HG02943 (cell line): Measurements from ENCODE around the gene MADD.
"Not testable (repeated sequence)": the region's sequence is repeated elsewhere in the genome, so short reads cannot be mapped to it uniquely, and the experiment has no call there.

Source experiments
- ATAC-seq: cut with Tn5 transposase; IDR thresholded peaks from one replicate; pipeline ENCODE4 v1.9.1; 2021; ENCODE audit warnings: mild to moderate bottlenecking, low read depth, moderate library complexity; ENCODE audit not compliant: unreplicated experiment

MADD gene

GRCh38 chr11:47272706-47273105 lies 2.8 kb downstream of the MADD start:
- ATAC-seq = no peak

DNA sequence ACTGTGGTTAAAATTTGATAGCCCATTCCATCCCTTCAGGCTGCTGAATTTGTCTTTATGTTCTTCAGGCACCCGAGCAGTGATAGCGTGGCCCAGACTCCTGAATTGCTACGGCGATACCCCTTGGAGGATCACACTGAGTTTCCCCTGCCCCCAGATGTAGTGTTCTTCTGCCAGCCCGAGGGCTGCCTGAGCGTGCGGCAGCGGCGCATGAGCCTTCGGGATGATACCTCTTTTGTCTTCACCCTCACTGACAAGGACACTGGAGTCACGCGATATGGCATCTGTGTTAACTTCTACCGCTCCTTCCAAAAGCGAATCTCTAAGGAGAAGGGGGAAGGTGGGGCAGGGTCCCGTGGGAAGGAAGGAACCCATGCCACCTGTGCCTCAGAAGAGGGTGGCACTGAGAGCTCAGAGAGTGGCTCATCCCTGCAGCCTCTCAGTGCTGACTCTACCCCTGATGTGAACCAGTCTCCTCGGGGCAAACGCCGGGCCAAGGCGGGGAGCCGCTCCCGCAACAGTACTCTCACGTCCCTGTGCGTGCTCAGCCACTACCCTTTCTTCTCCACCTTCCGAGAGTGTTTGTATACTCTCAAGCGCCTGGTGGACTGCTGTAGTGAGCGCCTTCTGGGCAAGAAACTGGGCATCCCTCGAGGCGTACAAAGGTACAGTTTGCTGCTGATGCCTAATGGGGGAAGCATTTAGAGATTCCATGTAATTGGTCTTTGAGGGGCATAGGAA lies 4.7 kb downstream of the MADD start:
- no peak for ATAC-seq

DNA sequence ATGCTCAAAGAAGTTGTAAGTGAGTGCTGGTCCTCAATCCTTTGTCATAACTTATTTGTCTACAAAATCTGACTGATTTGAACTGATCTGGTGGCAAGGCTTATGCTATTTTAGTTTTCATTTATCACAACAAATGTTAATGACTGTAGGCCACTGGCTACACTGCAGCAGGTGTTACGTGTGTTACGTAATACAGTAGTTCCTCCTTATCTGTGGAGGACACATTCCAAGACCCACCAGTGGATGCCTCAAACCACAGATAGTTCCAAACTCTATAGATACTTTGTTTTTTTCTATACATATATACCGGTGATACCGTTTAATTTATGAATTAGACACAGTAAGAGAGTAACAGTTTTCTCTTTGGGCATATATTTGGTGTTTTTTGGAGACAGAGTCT lies 7.0 kb downstream of the MADD start:
- ATAC-seq = no peak

GRCh38 chr11:47278058-47278457 lies 8.1 kb downstream of the MADD start:
- ATAC-seq = no peak

- no peak for ATAC-seq
These were observed 8.8 kb downstream of the MADD start for GRCh38 chr11:47278769-47279168.

GRCh38 chr11:47280099-47280498 lies 10.2 kb downstream of the MADD start:
- ATAC-seq = no peak

GRCh38 chr11:47280860-47281259 lies 10.9 kb downstream of the MADD start:
- no peak for ATAC-seq

GRCh38 chr11:47282462-47282861 lies 12.5 kb downstream of the MADD start:
- no peak for ATAC-seq

DNA sequence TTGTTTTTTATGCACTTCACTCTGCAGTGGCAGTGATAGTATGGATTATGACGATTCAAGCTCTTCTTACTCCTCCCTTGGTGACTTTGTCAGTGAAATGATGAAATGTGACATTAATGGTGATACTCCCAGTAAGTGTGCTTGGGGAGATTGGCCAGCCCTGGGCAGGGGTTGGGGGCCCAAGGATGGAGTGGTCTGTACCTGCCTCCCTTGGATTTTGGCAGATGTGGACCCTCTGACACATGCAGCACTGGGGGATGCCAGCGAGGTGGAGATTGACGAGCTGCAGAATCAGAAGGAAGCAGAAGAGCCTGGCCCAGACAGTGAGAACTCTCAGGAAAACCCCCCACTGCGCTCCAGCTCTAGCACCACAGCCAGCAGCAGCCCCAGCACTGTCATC lies 14.2 kb downstream of the MADD start:
- ATAC-seq = no peak

DNA sequence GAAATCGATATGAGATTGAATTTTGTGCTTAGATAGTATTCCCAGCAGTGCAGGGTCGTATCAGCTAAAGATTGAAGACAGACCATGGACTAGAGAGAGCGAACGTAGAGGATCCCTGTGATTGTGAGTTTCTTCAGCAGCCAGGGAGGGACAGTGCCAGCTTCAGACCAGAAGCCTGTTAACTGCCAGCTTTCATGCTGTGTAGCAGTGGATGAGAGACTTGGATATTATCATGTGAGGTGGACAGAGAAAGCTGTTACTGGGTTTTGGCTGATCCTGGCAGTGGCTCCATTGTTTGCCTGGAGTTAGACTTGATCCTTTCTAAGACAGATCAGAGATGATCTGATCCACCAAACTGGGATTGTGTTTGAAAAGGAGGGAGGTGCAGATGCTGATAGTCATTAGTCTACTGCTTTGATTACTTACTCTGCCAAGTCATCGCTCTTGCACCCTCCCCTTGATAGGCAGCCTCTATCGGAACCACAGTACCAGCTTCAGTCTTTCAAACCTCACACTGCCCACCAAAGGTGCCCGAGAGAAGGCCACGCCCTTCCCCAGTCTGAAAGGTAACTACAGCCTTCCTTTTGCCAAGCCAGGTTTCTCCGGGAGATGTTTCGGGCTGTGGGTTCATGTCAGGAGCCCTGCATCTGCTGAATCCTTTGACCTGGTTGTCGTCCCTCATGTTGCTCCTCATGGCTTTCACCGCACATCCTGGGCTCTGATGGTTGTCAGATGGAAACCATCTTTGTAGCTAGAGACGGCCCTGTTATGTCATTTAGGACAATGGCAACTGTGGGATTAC lies 16.2 kb downstream of the MADD start:
- no peak for ATAC-seq

DNA sequence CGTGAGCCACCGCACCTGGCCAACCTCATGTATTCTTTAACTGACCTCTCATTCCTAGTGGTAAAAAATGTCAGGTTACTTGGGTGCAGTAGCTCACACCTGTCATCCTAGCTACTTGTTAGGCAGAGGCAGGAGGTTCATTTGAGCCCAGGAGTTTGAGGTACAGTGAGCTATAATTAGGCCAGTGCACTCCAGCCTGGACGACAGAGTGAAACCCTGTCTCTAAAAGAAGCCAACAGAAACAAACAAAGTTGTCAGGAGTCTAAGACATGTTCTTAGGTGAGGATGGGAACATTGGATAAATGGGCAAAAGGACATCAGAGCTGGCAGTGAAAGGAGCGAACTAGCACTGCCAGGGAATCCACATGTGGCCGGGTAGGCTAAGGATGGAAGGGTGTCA lies 18.1 kb downstream of the MADD start:
- no peak for ATAC-seq

GRCh38 chr11:47289856-47290255 lies 19.9 kb downstream of the MADD start:
- ATAC-seq = no peak

DNA sequence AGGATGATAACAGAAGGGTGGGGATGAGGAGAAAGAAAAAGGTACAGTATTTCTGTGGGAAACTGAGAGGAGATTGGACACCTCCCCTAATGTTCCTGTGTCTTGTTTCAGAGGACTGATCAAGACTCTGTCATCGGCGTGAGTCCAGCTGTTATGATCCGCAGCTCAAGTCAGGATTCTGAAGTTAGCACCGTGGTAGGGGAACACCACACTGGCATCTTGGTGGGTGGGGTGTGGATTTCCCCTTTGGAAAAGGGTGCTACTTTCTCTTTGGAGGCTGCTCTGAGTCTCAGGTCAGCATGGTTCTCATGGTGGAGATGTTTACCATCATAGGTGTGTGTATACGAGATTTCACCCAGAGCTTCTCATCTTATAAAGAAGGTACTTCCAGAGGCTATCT lies 25.5 kb downstream of the MADD start:
- ATAC-seq = no peak

- no peak for ATAC-seq
These were observed 26.1 kb downstream of the MADD start for GRCh38 chr11:47296045-47296444.

DNA sequence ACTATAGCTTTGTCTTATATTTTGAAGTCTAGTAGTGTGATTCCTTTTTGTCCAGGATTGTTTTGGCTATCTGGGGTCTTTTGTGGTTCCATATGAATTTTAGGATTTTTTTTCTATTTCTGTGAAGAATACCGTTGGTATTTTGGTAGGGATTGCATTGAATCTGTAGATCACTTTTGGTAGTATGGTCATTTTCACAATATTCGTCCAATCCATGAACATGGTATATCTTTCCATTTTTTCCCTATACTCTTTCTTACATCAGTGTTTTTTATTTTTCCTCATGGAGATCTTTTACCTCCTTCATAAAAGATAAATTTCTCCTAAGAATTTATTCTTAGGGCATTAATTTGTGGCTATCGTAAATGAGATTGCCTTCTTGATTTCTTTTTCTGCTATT lies 29.1 kb downstream of the MADD start:
- no peak for ATAC-seq

- no peak for ATAC-seq
These were observed 32.9 kb downstream of the MADD start for GRCh38 chr11:47302853-47303252.

DNA sequence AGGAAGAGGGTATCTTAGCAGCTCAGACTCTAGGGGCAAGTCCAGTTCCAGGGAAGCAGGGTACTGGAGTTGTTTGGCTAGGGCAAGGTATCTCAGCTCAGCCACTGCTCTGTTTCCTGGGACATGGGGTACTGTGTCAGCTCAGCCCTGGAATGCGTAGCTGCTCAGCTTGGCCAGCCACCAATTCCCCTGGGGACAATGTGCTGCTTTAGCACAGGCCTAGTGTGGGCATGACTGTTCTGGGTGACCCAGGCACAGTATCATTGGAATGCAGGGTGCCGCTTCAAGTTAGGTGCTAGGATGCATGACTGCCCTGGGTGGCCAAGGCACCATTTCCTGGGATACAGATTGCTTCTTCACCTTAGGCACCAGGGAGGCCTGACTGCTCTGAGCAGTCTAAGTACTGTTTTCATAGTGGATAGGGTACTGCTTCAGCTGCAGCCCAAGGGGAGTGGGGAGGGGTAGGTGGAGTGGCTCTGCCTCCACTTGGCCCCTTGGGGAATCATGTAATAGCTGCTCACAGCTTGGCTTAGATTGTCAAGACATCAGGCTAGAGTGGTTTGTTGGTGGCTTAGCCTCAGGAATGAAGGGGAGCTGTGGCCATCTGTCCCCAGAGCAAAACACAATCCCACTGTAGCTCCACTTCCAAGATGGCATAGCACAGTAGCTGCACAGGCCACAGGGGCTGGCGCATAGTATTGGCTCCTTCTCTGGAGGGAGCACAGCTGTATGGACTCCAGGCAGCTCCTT lies 36.0 kb downstream of the MADD start:
- ATAC-seq = no peak

GRCh38 chr11:47306484-47306844 lies 36.5 kb downstream of the MADD start:
- ATAC-seq = no peak

DNA sequence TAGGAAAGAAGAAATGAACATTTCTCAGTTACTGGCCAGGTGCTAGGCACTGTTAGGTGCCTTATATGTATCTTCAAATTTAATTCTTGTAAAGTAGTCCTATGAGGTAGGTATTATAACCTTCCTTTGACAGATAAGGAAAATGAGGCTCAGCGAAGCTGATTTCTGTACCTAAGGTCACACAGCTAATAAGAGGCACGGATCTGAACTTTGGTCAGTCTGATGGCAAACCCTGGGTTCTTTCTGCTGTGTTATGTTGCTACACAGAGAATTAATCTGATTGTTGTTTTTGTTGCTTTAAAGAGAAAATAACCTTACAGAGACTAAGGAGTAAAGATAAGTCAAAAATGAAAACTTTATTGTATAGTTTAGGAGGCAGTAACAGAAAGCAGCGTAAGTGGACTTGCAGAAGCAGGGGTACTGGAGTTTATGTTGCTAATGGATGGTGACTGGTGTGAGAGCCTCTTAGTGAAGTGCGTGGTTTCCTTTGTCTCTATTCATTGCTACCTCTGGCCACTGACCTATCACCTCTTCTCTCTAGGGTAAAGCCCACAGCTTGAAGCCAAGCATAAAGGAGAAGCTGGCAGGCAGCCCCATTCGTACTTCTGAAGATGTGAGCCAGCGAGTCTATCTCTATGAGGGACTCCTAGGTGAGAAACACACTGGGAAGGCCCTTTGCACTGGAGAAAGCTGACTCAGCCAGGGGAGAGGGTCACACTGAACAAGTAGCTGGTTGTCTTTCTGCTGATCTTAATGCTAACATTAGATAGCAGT lies 38.3 kb downstream of the MADD start:
- ATAC-seq = no peak

- ATAC-seq = no peak
These were observed 45.1 kb downstream of the MADD start for GRCh38 chr11:47314992-47315391.

GRCh38 chr11:47316501-47316900 lies 46.6 kb downstream of the MADD start:
- ATAC-seq = not testable (repeated sequence)
